ENCODE measurements around the gene MAG.

The MAG gene

GRCh38 chr19:35291916-35292315, at the start of gene MAG:
Gene MAG, plus strand, starts transcription at chr19:35292161. Its CDS starts 3,248 bp downstream, at chr19:35295409.
- DNase-seq (ENCODE audit: low read depth), result no peak

GRCh38 chr19:35246466-35247092, 45.4 kb upstream of the MAG start:
- DNase-seq (ENCODE audit: low read depth), result no peak

- DNase-seq (ENCODE audit: low read depth), result peak; percentile 11
Measured at GRCh38 chr19:35247526-35248309, 44.2 kb upstream of the MAG start.

- no peak for DNase-seq (ENCODE audit: low read depth)
Measured at GRCh38 chr19:35248310-35249145, 43.4 kb upstream of the MAG start, which contains the start of gene LSR. Gene LSR, plus strand, starts transcription at chr19:35249002. Its CDS starts 21 bp downstream, at chr19:35249023.

GRCh38 chr19:35249146-35249847, 42.7 kb upstream of the MAG start:
- no peak for DNase-seq (ENCODE audit: low read depth)

GRCh38 chr19:35249848-35250711, 41.9 kb upstream of the MAG start:
- DNase-seq (ENCODE audit: low read depth), result no peak

- no peak for DNase-seq (ENCODE audit: low read depth)
Measured at GRCh38 chr19:35251456-35251855, 40.5 kb upstream of the MAG start.

- DNase-seq (ENCODE audit: low read depth), result no peak
Measured at GRCh38 chr19:35253316-35254286, 38.4 kb upstream of the MAG start.

- DNase-seq (ENCODE audit: low read depth), result no peak
Measured at GRCh38 chr19:35254341-35255297, 37.3 kb upstream of the MAG start.

- no peak for DNase-seq (ENCODE audit: low read depth)
Measured at GRCh38 chr19:35256566-35256965, 35.4 kb upstream of the MAG start.

GRCh38 chr19:35257113-35257461, 34.9 kb upstream of the MAG start:
- DNase-seq (ENCODE audit: low read depth), result no peak

- DNase-seq (ENCODE audit: low read depth), result no peak
Measured at GRCh38 chr19:35260694-35261304, 31.2 kb upstream of the MAG start.

GRCh38 chr19:35261356-35262100, 30.4 kb upstream of the MAG start:
- DNase-seq (ENCODE audit: low read depth), result no peak

- no peak for DNase-seq (ENCODE audit: low read depth)
Measured at GRCh38 chr19:35262101-35262761, 29.7 kb upstream of the MAG start.

- no peak for DNase-seq (ENCODE audit: low read depth)
Measured at GRCh38 chr19:35264268-35265125, 27.5 kb upstream of the MAG start.

Data from ELR (cell line).